Stimulated activated CD8-positive, alpha-beta memory T cell treated with anti-CD3 and anti-CD28 coated beads, Interleukin-4, amount 100 ng/mL, for 24 hours (primary cell): ENCODE data around the gene RAB40C.

Source experiments
- DNase-seq: peaks from one replicate; pipeline ENCODE4 v3.0.0-alpha.2; 2020; ENCODE audit warnings: low read depth

RAB40C gene

GRCh38 chr16:589658-590187 is at the start of gene RAB40C:
RAB40C (plus strand) TSS chr16:590066; CDS start chr16:590292, 226 bp downstream.
- peak; percentile 98 for DNase-seq

- no peak for DNase-seq
These were observed 49.1 kb upstream of the RAB40C start for GRCh38 chr16:540645-541340.

- no peak for DNase-seq
These were observed 46.3 kb upstream of the RAB40C start for GRCh38 chr16:543301-544164.

GRCh38 chr16:544517-544916 is 45.3 kb upstream of the RAB40C start:
- DNase-seq: no peak

GRCh38 chr16:546909-547770 is 42.7 kb upstream of the RAB40C start:
- DNase-seq: no peak

- no peak for DNase-seq
These were observed 41.3 kb upstream of the RAB40C start for GRCh38 chr16:548586-548985.

GRCh38 chr16:549544-550263 is 40.2 kb upstream of the RAB40C start:
- DNase-seq: no peak

GRCh38 chr16:551210-551609 is 38.7 kb upstream of the RAB40C start:
- no peak for DNase-seq

- no peak for DNase-seq
These were observed 37.7 kb upstream of the RAB40C start for GRCh38 chr16:552171-552570.

- no peak for DNase-seq
These were observed 36.1 kb upstream of the RAB40C start for GRCh38 chr16:553601-554296.

GRCh38 chr16:554297-554621 is 35.6 kb upstream of the RAB40C start:
- no peak for DNase-seq

- no peak for DNase-seq
These were observed 35.1 kb upstream of the RAB40C start for GRCh38 chr16:554640-555365.

- no peak for DNase-seq
These were observed 34.1 kb upstream of the RAB40C start for GRCh38 chr16:555528-556473.

GRCh38 chr16:556474-557173 is 33.2 kb upstream of the RAB40C start:
- DNase-seq: no peak

GRCh38 chr16:557463-558297 is 32.2 kb upstream of the RAB40C start:
- DNase-seq: no peak

- no peak for DNase-seq
These were observed 31.4 kb upstream of the RAB40C start for GRCh38 chr16:558298-559020.

- DNase-seq: no peak
These were observed 30.9 kb upstream of the RAB40C start for GRCh38 chr16:559021-559380.
